ENCODE measurements around the gene GOLGA6D.
"Not testable (repeated sequence)": the region's sequence is repeated elsewhere in the genome, so short reads cannot be mapped to it uniquely, and the experiment has no call there.

DNA sequence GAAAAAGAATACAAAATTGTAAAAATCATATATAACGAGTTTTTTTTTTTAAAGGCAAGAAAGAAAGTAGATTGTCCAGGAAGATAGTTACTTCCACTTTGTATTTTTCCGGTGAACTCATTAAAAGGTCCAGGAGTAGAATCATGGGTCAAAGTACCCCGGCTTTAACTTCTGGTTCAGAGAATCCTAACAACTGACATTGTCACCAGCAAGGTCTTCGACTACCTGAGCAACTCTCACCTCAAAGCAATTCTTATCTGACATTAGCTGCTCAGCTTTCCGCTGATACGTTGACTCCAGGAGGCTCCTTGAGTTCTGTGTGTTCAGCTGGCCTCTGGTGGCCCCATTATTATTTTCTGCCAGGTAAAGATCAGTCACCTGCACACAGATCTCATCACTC, 33.6 kb upstream of the GOLGA6D start:
- TF ChIP-seq, protein P1, sequence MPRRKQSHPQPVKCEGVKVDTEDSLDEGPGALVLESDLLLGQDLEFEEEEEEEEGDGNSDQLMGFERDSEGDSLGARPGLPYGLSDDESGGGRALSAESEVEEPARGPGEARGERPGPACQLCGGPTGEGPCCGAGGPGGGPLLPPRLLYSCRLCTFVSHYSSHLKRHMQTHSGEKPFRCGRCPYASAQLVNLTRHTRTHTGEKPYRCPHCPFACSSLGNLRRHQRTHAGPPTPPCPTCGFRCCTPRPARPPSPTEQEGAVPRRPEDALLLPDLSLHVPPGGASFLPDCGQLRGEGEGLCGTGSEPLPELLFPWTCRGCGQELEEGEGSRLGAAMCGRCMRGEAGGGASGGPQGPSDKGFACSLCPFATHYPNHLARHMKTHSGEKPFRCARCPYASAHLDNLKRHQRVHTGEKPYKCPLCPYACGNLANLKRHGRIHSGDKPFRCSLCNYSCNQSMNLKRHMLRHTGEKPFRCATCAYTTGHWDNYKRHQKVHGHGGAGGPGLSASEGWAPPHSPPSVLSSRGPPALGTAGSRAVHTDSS (tag by site-specific recombination; IDR thresholded peaks at IDR 0.05) = not testable (repeated sequence)
- TF ChIP-seq, protein P2, sequence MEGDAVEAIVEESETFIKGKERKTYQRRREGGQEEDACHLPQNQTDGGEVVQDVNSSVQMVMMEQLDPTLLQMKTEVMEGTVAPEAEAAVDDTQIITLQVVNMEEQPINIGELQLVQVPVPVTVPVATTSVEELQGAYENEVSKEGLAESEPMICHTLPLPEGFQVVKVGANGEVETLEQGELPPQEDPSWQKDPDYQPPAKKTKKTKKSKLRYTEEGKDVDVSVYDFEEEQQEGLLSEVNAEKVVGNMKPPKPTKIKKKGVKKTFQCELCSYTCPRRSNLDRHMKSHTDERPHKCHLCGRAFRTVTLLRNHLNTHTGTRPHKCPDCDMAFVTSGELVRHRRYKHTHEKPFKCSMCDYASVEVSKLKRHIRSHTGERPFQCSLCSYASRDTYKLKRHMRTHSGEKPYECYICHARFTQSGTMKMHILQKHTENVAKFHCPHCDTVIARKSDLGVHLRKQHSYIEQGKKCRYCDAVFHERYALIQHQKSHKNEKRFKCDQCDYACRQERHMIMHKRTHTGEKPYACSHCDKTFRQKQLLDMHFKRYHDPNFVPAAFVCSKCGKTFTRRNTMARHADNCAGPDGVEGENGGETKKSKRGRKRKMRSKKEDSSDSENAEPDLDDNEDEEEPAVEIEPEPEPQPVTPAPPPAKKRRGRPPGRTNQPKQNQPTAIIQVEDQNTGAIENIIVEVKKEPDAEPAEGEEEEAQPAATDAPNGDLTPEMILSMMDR (tag by site-specific recombination; IDR thresholded peaks at IDR 0.05) = not testable (repeated sequence)
- not testable (repeated sequence) for TF ChIP-seq ZNF501 (tag by site-specific recombination; IDR thresholded peaks at IDR 0.05)
